Measurements from ENCODE around the gene ERC2. TPM values are rescaled to one million over a fixed set of nuclear protein-coding genes. Genes with fewer than 3 reads are reported as not detected.
A peak's percentile ranks its signal among the peaks of the same experiment; 100 is the strongest.

The ERC2 gene
- total RNA-seq, 2 experiments from 2014 or later, result not detected

GRCh38 chr3:55708242-55708641 is 760.0 kb downstream of the ERC2 start:
- POLR2A ChIA-PET, result interaction anchor here (1.0 to 1.4 kb wide), 5 partner anchors 9 to 23 kb away, joined by 3 to 6 read pairs (median 4); no protein-coding TSS in a partner anchor
- no peak overlapping the region for H3K4me2 ChIP-seq (ENCODE audit: low read length)
- DNase-seq (ENCODE audit: low spot score), result no peak
- TF ChIP-seq EZH2phosphoT487 (IDR thresholded peaks at IDR 0.05; ENCODE audit: borderline replicate concordance, low read depth, low read length) (no peak), CTCF (conservative IDR thresholded peaks at IDR 0.05; ENCODE audit: low read length) (no peak)
- no peaks in the 10 kb centered on the region for H3K36me3 ChIP-seq (ENCODE audit: insufficient read depth, low read length)
- no peaks in the 10 kb centered on the region for H3K4me1 ChIP-seq (ENCODE audit: insufficient read depth, low read length, poor library complexity, severe bottlenecking)
- peak overlapping the region; percentile 13; the same call in 1 of the 2 replicates for H2AFZ ChIP-seq (ENCODE audit: low read length)
- H3K79me2 ChIP-seq (ENCODE audit: insufficient read depth, low read depth, low read length), result no peaks in the 10 kb centered on the region
- H3K27ac ChIP-seq (ENCODE audit: low read depth, low read length, poor library complexity, severe bottlenecking), result no peak overlapping the region
- no peaks in the 10 kb centered on the region for H3K9me2 ChIP-seq (ENCODE audit: insufficient read depth, low read length)
- no peaks in the 10 kb centered on the region for H4K20me1 ChIP-seq (ENCODE audit: insufficient read depth, low read length)
- no TSS peak for BruUV-seq (replicated peaks)
- intact Hi-C loops (cut with micrococcal nuclease; ENCODE audit: unreplicated experiment), result no loop called here
- H3K9me3 ChIP-seq (ENCODE audit: low read length), result no peaks in the 10 kb centered on the region
- CTCF ChIA-PET (ENCODE audit: unreplicated experiment), result interaction anchor here (1.0 to 1.1 kb wide), 2 partner anchors 9 to 44 kb away, joined by 3 read pairs; no protein-coding TSS in a partner anchor
- H3K4me3 ChIP-seq (ENCODE audit: low read depth, low read length, poor library complexity, severe bottlenecking), result no peak overlapping the region

GRCh38 chr3:55704521-55704920 is 763.7 kb downstream of the ERC2 start:
- ChIA-PET POLR2A (interaction anchor here (0.7 to 1.5 kb wide), 2 partner anchors 13 to 21 kb away, joined by 3 to 4 read pairs; no protein-coding TSS in a partner anchor), CTCF (ENCODE audit: unreplicated experiment) (no interaction called here)
- DNase-seq (ENCODE audit: low spot score), result no peak
- no peaks in the 10 kb centered on the region for H3K9me3 ChIP-seq (ENCODE audit: low read length)
- no peaks in the 10 kb centered on the region for H3K36me3 ChIP-seq (ENCODE audit: insufficient read depth, low read length)
- intact Hi-C loops (cut with micrococcal nuclease; ENCODE audit: unreplicated experiment), result no loop called here
- H3K4me2 ChIP-seq (ENCODE audit: low read length), result no peak overlapping the region
- no peaks in the 10 kb centered on the region for H3K79me2 ChIP-seq (ENCODE audit: insufficient read depth, low read depth, low read length)
- H3K9me2 ChIP-seq (ENCODE audit: insufficient read depth, low read length), result no peaks in the 10 kb centered on the region
- H3K4me1 ChIP-seq (ENCODE audit: insufficient read depth, low read length, poor library complexity, severe bottlenecking), result peaks cover 8% of the 10 kb centered on the region
- no peak overlapping the region for H3K4me3 ChIP-seq (ENCODE audit: low read depth, low read length, poor library complexity, severe bottlenecking)
- no peak overlapping the region for H3K27ac ChIP-seq (ENCODE audit: low read depth, low read length, poor library complexity, severe bottlenecking)
- no peak overlapping the region for H2AFZ ChIP-seq (ENCODE audit: low read length)
- TF ChIP-seq CTCF (conservative IDR thresholded peaks at IDR 0.05; ENCODE audit: low read length) (no peak), EZH2phosphoT487 (IDR thresholded peaks at IDR 0.05; ENCODE audit: borderline replicate concordance, low read depth, low read length) (no peak)
- BruUV-seq (replicated peaks), result no TSS peak
- no peaks in the 10 kb centered on the region for H4K20me1 ChIP-seq (ENCODE audit: insufficient read depth, low read length)

GRCh38 chr3:55702822-55703221 is 765.4 kb downstream of the ERC2 start:
- Histone ChIP-seq H3K4me2 (ENCODE audit: low read length) (no peak overlapping the region), H2AFZ (ENCODE audit: low read length) (peak overlapping the region; percentile 28), H3K4me3 (ENCODE audit: low read depth, low read length, poor library complexity, severe bottlenecking) (no peak overlapping the region), H4K20me1 (ENCODE audit: insufficient read depth, low read length) (no peaks in the 10 kb centered on the region), H3K9me3 (ENCODE audit: low read length) (no peaks in the 10 kb centered on the region), H3K79me2 (ENCODE audit: insufficient read depth, low read depth, low read length) (no peaks in the 10 kb centered on the region), H3K4me1 (ENCODE audit: insufficient read depth, low read length, poor library complexity, severe bottlenecking) (peaks cover 8% of the 10 kb centered on the region), H3K9me2 (ENCODE audit: insufficient read depth, low read length) (no peaks in the 10 kb centered on the region), H3K27ac (ENCODE audit: low read depth, low read length, poor library complexity, severe bottlenecking) (no peak overlapping the region), H3K36me3 (ENCODE audit: insufficient read depth, low read length) (no peaks in the 10 kb centered on the region)
- intact Hi-C loops (cut with micrococcal nuclease; ENCODE audit: unreplicated experiment), result no loop called here
- DNase-seq (ENCODE audit: low spot score), result no peak
- ChIA-PET CTCF (ENCODE audit: unreplicated experiment) (no interaction called here), POLR2A (no interaction called here)
- BruUV-seq (replicated peaks), result no TSS peak
- TF ChIP-seq EZH2phosphoT487 (IDR thresholded peaks at IDR 0.05; ENCODE audit: borderline replicate concordance, low read depth, low read length), result no peak
- TF ChIP-seq CTCF (conservative IDR thresholded peaks at IDR 0.05; ENCODE audit: low read length), result no peak

Data from OCI-LY7 (cell line).